GM18870 (cell line): ENCODE data around the gene NSL1.

Experiments used
- ATAC-seq: cut with Tn5 transposase; IDR thresholded peaks from one replicate; pipeline ENCODE4 v1.9.1; 2021; ENCODE audit warnings: moderate library complexity; ENCODE audit not compliant: unreplicated experiment

The NSL1 gene

GRCh38 chr1:212791676-212792395, at the start of gene NSL1, which contains the start of gene TATDN3:
NSL1 (minus strand) TSS chr1:212791777; CDS start chr1:212791763, 14 bp downstream.
TATDN3 (plus strand) TSS chr1:212791894; CDS start chr1:212791922, 28 bp downstream.
- peak; percentile 57 for ATAC-seq

- ATAC-seq, result no peak
Observed at GRCh38 chr1:212838145-212838544, 46.6 kb upstream of the NSL1 start.

GRCh38 chr1:212833211-212834207, 41.9 kb upstream of the NSL1 start:
- ATAC-seq, result peak; percentile 85

DNA sequence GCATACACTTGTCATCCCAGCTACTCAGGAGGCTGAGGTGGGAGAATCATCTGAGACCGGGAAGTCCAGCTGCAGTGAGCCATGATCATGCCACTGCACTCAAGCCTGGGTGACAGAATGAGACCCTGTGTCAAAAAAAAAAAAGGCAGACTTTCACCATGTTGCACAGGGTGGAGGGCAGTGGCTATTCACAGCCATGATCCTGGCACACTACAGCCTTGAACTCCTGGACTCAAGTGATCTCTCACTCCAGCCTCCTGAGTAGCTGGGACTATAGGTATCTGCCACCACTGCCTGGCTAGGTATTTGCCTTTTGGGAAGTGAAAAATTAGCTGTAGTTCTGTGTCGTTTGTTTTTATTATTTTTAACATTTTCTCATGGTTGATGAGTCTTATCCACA, 36.8 kb upstream of the NSL1 start:
- ATAC-seq, result no peak

GRCh38 chr1:212827831-212828278, 36.3 kb upstream of the NSL1 start:
- ATAC-seq, result no peak

- no peak for ATAC-seq
Observed at GRCh38 chr1:212827171-212827776, 35.7 kb upstream of the NSL1 start.

DNA sequence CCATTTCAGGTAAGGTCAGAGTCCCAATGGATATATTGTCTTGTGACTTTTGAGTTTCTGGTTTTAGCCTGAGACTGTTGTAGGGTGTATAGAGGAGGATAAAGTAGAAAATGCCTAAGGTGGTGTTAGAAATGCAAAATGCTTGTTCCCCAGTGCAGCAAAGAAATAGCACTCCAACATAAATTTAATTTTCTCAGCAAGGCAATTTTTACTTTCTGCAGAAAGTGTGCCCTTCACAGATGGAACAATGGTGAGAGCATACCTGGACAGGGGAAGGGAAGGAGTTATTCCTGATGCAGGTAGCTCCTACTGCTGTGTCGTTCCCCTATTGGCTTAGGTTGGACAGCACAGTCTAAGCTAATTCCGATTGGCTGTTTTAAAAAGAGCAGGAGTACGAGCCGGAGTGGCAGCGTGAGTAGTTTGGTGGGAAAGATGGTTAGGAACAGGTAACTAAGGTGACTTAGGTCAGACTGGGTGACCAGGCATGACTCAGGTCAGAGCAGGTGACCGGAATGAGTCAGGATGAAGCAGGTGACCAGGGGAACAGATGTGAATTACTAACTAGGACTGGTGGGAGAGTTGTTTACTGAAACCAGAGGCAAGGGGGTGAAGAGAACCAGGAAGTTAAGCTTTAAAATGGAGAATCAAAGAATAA, 34.3 kb upstream of the NSL1 start:
- no peak for ATAC-seq

- no peak for ATAC-seq
Observed at GRCh38 chr1:212824201-212824600, 32.6 kb upstream of the NSL1 start.

GRCh38 chr1:212822956-212823355, 31.4 kb upstream of the NSL1 start:
- no peak for ATAC-seq

- no peak for ATAC-seq
Observed at GRCh38 chr1:212820969-212821368, 29.4 kb upstream of the NSL1 start.

DNA sequence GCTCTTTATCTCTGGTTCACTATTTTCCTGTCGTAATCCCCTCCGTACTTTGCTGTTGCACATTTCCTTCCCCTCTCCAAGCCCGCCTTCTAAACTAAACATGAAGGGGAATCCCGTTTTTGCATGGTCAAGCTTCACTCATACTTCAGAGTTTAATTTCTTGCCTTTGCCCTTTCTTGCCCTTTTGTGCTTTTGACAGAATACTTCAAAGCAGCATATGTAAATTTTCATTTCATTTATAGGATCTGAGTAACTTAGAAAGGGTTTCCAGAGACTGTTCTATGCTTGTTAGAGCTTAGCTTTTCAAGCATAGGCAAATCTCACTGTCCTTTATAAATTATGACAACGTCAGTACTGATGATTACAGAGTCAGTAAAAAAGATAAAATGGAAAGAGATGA, 28.1 kb upstream of the NSL1 start:
- ATAC-seq, result peak; percentile 60

GRCh38 chr1:212816567-212817278, 25.1 kb upstream of the NSL1 start:
- no peak for ATAC-seq

DNA sequence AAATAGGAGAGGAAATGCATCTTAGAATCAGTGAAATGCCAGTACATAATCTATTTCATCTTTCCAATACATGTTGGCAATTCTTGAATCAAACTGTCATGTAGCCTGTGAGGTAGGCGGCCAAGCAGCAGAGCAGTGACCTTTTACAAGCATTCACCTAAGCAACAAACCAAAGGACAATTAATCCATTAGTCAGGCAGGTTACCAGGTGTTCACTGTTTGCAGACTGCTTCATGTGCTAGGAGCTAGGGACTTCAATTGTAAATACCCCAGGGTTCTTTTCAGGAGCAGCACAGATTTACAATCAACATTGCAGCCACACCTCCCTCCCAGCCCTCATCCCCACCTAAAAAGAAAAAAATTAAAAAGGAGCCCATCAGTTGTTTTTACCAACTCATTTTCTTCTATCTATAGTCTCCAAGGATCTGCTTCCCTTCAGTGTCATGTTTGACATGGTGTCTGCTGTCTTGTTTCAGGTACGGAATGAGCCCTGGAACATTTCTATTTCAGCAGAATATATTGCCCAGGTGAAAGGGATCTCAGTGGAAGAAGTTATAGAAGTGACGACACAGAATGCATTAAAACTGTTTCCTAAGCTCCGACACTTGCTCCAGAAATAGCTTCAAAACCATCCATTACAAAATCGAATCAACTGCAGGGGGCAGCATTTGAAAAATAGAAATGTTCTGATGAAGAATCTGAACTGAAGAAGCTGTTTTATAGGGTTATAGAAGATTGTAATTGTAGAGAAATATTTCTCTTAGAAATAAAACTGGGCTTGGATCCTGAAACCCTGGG, 23.2 kb upstream of the NSL1 start:
- no peak for ATAC-seq

DNA sequence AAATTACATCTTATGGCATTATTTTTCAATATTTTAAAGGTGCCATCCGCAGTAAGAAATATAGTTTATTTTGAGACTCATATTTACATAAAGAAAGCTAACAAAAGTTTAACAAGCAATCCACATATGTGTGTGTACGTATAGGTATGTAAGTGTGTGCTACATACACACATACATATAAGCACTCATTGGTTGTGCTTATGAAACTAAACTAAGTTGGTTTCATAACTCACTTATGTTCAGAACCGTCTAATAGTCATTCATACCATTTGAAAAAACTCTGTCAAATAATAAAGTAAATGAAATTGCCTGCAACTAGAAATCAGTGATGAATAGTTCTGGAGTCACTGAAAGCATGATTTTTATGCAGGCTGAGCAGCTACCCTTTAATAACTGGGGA, 14.2 kb upstream of the NSL1 start:
- no peak for ATAC-seq

GRCh38 chr1:212797681-212798080, 6.1 kb upstream of the NSL1 start:
- ATAC-seq, result no peak

DNA sequence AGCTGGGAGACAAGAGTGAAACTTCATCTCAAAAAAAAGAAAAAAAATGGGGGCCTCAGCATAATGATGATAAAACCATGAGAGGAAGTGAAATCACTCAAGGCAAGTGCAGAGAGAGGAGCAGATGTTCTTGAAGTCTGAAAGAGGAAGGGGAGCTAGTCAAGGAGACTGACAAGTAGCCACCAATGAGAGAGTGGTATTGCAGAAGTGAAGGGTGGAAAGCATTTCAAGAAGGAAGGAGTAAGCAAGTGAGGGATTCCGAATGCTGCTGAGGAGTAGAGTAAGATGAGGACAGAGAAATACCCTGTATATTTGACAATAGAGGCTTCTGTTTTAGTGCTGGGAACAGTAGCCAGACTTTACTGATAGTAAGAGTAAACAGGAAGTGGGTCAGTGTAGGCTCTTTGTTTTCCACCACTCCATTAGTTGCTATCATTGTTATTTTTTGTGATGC, 3.0 kb upstream of the NSL1 start:
- ATAC-seq, result peak; percentile 86

DNA sequence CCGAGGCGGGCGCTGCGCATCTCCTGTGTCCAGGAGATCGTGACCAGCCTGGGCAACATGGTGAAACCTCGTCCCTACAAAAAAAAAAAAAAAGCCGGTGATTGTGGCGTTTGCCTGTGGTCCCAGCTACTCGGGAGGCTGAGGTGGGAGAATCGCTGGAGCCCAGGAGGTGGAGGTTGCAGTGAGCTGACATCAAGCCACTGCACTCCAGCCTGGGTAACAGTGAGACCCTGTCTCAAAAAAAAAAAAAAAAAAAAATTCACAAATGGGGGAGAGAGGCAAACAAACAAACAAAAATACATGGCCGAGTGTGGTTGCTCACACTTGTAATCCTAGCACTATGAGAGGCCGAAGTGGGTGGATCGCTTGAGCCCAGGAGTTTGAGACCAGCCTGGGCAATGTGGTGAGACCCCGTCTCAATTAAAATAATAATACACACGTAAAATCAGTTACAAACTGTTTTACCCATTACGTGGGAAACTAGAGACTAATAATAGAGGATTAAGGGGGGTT, 875 bp upstream of the NSL1 start:
- ATAC-seq, result no peak

DNA sequence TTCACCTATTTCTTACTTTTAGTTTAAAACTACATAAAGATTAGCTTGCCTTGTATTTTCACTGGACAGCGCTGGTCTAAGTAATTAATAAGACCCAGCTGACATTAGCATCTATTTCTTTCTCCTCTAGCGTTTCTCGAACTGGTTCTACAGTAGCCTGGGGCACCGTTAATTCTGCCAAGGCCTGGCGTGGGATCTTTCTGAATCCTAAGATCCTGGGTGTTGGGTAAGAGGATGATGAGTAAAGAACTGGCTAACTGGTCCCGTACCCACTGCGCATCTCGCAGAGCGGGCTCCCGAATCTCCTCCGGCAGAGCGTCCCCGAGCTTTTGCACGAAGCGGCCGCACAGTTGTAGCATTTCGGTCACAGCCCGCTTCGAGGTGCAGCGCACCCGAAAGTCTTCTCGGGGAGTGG, 309 bp downstream of the NSL1 start:
- ATAC-seq, result peak; percentile 23

- no peak for ATAC-seq
Observed at GRCh38 chr1:212785871-212786270, 5.7 kb downstream of the NSL1 start.
